Measurements from ENCODE around the gene GTSE1.

DNA sequence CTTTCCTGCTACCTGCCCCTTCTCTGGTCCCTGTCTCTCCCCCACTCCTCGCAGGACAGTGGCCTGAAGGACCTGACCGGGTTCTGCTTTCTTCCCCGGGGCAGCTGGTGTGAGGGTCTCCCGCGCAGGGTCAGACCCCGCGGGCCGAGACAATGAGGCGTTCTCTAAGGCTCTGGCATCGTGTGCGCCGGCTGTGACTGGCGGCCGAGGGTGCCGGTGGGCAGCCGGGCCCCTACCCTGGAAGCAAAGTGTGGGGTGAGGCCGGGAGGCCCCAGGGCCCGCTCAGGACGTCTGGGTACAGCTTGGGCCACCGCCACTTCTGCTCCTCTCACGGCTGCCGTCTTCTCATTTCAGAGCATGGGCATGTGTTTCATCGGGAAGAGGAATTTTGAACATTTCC, 55.1 kb downstream of the GTSE1 start:
- TF ChIP-seq, protein P1, sequence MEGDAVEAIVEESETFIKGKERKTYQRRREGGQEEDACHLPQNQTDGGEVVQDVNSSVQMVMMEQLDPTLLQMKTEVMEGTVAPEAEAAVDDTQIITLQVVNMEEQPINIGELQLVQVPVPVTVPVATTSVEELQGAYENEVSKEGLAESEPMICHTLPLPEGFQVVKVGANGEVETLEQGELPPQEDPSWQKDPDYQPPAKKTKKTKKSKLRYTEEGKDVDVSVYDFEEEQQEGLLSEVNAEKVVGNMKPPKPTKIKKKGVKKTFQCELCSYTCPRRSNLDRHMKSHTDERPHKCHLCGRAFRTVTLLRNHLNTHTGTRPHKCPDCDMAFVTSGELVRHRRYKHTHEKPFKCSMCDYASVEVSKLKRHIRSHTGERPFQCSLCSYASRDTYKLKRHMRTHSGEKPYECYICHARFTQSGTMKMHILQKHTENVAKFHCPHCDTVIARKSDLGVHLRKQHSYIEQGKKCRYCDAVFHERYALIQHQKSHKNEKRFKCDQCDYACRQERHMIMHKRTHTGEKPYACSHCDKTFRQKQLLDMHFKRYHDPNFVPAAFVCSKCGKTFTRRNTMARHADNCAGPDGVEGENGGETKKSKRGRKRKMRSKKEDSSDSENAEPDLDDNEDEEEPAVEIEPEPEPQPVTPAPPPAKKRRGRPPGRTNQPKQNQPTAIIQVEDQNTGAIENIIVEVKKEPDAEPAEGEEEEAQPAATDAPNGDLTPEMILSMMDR (IDR thresholded peaks at IDR 0.05): no peak
- no peak for TF ChIP-seq POLR2A (IDR thresholded peaks at IDR 0.05)
